SK-N-SH (cell line): ENCODE data around the gene LRRC46.

Experiments used
- CTCF ChIP-seq: fragments of 200-600 bp; sonication (generic); IDR thresholded peaks from 2 replicates; pipeline ENCODE4 v1.6.1; 2017; ENCODE audit warnings: antibody characterized with exemption, mild to moderate bottlenecking, moderate library complexity
- FOXM1 ChIP-seq: IDR thresholded peaks from 2 replicates; pipeline ENCODE4 v1.4.0; 2012; ENCODE audit warnings: low read depth, mild to moderate bottlenecking

DNA sequence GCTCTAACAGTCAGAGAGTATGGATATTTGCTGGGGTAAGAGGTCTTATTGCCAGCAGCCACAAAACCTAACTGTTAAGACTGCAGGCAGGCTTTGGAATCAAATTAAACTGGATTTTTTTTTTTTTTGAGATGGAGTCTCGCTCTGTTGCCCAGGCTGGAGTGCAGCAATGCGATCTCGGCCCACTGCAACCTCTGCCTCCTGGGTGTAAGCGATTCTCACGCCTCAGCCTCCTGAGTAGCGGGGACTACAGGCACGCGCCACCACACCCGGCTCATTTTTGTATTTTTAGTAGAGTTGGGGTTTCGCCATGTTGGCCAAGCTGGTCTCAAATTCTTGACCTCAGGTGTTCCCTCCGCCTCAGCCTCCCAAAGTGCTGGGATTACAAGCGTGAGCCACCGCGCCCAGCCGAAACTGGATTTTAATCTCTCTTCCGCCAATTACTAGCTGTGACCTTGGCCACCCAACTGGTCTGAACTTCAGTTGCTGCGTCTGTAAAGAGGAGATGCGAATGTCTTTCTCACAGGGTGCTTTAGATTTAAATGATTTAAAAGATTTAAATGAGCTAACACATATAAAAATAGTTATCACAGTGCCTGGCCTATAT is 971 bp upstream of the LRRC46 start:
- no peak for TF ChIP-seq CTCF
- TF ChIP-seq FOXM1: no peak
